ENCODE data around the gene SLC36A3. TPM values are rescaled to one million over a fixed set of nuclear protein-coding genes. Genes with fewer than 3 reads are reported as not detected.
"Not testable (repeated sequence)": the region's sequence is repeated elsewhere in the genome, so short reads cannot be mapped to it uniquely, and the experiment has no call there.

The SLC36A3 gene
- total RNA-seq: not detected

DNA sequence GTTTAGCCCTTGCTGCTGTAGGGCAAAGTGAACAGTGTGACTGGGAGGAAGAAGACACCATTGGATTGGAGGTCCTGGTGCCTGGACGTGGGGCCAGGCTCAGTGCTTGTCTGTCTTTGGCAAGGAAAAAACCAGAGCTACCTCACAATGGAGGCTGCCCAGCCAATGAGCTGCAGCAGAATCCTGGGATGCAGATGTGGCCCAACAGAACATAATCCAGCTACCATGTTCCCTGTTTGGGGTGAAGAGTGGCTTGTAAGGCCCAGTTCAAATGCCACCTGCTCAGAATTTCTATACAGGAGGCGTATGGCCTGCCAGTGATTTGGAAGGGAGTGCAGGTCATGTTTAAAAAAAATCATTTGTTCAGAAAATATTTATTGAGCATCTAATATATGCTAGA lies at the start of gene SLC36A3:
Gene SLC36A3 (minus strand): TSS at position 101 of the 400 bp plus-strand sequence. CDS start 412 bp downstream, outside the sequence.
- FAIRE-seq (no peak), DNase-seq (ENCODE audit: low spot score in 2 of 2) (no peak)

DNA sequence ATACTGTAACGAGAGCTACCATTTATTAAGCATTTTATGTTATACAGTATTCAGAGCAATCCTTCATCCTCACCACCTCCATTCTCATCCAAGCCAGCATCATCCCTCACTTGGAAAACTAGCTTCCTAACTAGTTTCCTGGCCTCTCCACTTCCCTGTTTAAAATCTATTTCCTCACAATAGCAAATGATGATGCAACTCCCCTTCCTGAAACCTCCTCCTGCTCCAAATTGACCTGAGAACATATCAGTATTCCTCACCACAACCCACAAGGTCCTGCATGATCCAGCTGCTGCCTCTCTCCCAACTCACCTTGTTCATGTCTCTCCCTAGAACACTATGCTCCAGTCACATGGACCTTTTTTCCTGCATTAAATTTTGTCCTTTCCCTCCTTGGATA lies 48.1 kb upstream of the SLC36A3 start:
- no peak for FAIRE-seq
- DNase-seq (ENCODE audit: low spot score in 2 of 2): no peak

DNA sequence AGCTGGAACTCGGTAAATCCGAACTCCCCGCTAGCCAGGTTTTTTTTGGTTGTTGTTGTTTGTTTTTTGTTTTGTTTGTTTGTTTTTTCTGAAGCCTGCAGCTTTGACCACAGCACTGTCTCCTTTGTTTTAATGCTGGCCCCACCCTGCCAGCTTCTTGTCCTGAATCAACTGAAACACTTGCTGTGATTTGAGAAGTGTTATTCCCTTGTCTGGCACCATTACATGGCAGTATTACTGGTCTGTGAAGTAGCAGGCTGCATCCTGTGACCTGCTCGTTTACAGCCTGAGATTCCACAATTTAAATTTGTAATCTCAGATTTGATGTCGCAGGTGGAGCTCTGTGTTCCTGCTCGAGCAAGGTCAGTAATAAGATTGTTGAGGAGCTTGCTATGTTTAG lies 45.2 kb upstream of the SLC36A3 start:
- DNase-seq (ENCODE audit: low spot score in 2 of 2) (no peak), FAIRE-seq (no peak)

GRCh38 chr5:151347369-151347768 lies 43.8 kb upstream of the SLC36A3 start, which contains the start of gene SLC36A2:
SLC36A2 (minus strand) TSS chr5:151347559; CDS start chr5:151347460, 99 bp downstream.
- DNase-seq (ENCODE audit: low spot score in 2 of 2) (no peak), FAIRE-seq (no peak)

- DNase-seq (ENCODE audit: low spot score in 2 of 2) (no peak), FAIRE-seq (no peak)
Observed at GRCh38 chr5:151345808-151346478, 42.4 kb upstream of the SLC36A3 start.

DNA sequence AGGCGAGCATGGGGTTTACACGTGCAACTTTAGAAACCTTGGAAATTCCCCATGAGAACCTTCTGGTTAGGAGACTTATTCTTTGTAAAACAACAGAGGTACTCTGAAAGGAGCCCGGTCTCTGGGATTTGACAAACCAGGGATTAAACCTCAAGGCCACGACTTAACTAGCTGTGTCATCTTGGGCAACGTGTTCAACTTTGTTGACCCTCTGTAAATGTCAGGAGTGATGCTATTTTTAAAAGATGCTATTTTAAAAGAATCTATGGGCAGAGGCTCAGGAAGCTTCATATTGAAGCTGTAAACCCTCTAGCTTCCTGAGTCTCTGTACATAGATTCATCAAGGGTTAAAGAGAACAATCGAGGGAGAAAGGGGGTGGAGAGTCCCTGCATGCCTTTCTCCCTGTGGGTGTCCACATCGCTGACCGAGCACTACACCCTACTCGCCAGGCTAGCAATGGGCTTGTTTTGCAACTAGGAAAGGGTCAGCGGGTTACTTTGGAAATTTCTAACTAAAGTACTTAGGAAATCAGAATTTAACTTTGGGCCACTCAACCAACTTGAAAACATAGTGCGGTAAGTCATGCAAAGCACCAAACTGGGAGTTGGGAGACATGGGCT lies 41.7 kb upstream of the SLC36A3 start:
- DNase-seq (ENCODE audit: low spot score in 2 of 2) (no peak), FAIRE-seq (no peak)

DNA sequence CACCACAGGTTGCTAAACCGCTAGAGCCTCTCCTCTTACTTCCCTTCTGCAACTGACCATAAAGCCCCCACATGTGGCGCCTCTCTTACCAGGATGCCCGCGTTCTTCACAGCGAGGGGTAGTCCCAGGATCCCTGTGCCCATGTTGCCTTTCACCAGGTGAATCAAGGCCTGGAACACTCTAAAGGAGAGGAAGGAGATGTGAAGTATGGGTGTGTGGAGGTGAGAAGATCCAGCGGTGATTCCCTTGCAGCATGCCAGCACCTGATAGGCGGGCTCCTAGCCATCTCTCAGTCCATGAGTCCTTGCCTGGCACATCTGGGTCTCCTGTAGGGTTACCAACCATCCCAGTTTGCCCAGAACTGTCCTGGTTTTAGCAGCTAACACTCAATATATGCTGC lies 40.5 kb upstream of the SLC36A3 start:
- FAIRE-seq (no peak), DNase-seq (ENCODE audit: low spot score in 2 of 2) (no peak)

DNA sequence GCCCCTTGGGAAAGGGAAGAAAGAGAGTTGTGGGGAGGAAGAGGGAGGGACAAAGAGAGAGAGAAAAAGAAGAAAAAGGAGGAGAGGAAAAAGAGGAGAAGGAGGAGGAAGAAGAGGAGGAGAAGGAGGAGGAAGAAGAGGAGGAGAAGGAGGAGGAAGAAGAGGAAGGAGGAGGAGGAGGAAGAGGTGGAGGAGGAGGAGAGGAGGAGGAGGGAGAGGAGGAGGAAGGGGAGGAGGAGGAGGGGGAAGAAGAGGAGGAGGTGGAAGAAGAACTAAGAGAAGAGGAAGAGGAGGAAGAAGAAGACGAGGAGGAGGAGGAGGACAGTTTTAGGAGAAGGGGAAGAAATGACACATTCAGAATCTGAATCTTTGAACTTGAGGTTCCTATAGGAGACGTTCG lies 36.4 kb upstream of the SLC36A3 start:
- no peak for FAIRE-seq
- DNase-seq (ENCODE audit: low spot score in 2 of 2): no peak

DNA sequence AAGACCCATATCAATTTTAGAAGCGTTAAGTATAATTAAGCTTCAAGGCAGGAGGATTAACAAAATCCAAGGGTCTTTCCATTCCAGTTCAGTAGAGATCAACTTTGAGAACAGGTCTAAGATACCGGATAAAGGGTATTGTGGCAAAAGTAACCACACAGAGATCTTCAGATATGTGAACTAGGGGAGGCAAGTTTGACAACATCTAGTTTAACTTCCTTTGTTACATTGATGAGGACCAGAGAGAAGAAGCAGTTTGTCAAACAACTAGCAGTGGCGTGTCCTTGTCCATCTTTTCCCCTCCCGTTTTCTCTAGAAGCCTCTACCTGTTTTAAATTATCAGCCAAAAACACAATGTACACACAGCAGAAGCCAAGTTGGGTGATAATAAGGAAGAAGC lies 35.2 kb upstream of the SLC36A3 start:
- DNase-seq (ENCODE audit: low spot score in 2 of 2) (no peak), FAIRE-seq (no peak)

GRCh38 chr5:151332857-151333256 lies 29.3 kb upstream of the SLC36A3 start:
- DNase-seq (ENCODE audit: low spot score in 2 of 2) (no peak), FAIRE-seq (no peak)

DNA sequence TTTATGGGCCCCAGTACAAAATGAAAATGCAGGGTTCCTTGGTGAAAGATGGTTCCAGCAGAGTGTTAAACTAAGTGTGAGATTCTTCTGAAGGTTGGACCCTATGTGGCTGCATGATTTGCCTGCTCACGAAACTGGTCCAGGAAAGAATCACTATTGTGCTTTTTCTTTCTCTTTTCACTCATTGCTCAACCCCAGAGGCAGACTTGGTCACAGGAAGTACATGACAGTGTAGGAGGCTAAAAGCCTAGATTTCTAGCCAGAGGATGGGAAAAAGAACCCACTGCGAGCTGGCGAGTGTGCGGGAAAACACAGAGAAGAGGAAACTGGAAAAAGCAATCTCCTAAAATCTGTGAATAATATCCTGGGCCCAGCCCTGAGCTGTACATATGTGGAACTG lies 25.2 kb upstream of the SLC36A3 start:
- DNase-seq (ENCODE audit: low spot score in 2 of 2) (no peak), FAIRE-seq (no peak)

DNA sequence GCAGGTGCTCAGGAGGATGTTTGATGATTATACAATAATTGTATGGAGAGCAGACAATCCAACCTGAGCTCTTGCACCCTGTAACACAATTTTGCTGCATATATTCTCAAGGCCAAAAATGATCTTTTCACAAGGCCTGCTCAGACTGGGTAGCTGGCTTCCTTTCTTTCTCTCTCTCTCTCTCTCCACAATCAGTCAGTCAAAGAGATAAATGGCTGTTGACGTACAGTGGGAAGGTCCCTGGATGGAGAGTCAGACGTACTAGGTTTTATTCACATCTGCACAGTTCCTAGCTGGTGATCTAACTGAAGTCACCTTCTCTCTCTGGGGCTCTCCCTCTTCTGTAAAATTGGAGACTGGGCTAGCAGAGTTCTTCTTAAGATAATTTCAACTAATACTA lies 24.0 kb upstream of the SLC36A3 start:
- FAIRE-seq (no peak), DNase-seq (ENCODE audit: low spot score in 2 of 2) (no peak)

DNA sequence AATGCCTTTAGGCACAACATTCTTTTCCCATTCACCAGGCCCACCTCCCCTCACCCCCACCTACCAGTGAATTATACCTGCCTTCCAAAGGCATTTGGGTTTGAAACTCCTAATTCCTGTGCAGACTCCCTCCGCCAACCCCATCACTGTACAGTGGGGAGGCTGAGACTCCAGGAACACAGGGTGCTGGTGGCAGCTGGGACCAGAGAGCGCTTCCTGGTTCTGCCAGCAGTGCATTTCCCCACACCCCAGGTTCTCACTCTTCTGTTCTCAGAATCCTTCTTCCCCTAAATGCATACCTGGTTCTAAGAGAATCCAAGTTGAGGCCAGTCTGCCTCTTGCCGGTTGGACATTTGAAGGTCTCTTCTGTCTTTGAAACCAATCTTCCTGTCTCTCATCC lies 22.7 kb upstream of the SLC36A3 start:
- no peak for FAIRE-seq
- DNase-seq (ENCODE audit: low spot score in 2 of 2): no peak

- FAIRE-seq: no peak
- no peak for DNase-seq (ENCODE audit: low spot score in 2 of 2)
Observed at GRCh38 chr5:151320481-151320880, 16.9 kb upstream of the SLC36A3 start.

GRCh38 chr5:151318850-151319732 lies 15.5 kb upstream of the SLC36A3 start:
- FAIRE-seq: no peak
- no peak for DNase-seq (ENCODE audit: low spot score in 2 of 2)

- FAIRE-seq: no peak
- DNase-seq (ENCODE audit: low spot score in 2 of 2): no peak
Observed at GRCh38 chr5:151317871-151318270, 14.3 kb upstream of the SLC36A3 start.

DNA sequence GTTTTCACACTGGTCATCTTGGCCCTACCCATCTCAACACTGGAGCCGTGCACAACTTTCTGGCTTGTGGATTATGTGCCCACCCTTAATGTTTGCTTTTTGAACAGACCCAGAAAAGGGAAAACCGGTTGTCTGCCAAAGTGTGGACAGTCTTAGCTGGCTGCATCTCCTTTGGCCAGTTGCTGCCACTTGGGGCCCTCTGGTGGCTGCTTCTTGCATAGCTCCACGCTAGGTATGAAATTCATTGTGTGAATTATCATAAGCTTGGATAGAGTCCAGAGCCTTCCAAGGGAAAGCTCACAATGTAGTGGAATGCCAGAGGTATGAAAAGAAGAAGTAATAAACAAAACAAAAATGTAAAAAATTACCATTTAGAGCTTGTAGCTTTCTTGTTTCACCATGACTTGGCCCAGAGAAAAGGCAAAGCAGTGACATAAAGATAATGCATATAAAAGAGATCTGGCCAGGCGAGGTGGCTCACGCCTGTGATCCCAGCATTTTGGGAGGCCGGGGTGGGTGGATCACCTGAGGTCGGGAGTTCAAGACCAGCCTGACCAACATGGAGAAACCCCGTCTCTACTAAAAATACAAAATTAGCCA lies 12.5 kb upstream of the SLC36A3 start:
- FAIRE-seq: no peak
- peak; percentile 41 to 49 for DNase-seq (ENCODE audit: low spot score in 2 of 2)

DNA sequence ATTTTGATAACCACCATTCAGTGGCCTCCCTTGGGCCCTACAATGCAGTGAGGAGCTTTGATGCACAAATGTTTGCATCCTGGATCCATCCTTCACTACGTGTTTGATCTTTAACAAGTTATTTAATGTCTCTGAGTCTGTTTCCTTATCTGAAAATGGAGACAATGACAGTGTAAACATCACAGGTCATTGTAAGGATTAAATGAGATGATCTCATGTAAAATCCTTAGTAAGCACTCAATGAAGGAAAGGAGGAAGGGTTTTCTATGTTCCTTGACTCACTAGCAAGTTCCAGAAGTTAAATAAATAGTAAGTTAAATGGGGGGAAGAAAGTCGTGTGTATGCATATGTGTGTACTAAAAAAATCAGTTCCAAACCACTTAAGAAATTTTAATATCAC lies 9.8 kb upstream of the SLC36A3 start:
- FAIRE-seq: no peak

DNA sequence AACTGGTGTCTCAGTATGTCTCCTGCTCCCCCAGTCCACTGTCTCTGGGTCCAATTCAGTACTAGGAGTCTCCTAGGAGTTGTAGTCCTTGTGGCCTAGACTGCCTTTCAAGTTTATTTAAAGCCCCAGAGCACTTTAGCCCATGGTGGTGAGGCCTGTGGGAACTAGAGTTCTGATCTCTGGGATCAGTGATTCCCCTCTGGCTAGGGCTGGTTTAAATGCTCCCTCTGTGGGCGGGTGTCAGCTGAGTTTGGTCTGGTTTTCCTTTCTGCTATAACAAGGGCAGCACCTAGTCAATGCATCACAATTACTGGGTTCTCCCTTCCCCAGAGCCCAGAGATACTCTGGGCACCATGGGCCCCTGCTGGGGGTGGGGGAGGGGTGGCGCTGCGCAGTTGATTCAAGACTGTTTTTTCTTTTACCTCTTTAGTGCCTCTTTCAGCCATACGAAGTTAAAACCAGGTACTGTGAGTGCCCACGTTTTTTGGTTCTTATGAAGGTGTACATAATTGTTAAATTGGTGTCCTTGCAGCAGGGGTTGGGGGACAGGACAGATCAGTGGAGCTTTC lies 9.3 kb upstream of the SLC36A3 start:
- no peak for DNase-seq (ENCODE audit: low spot score in 2 of 2)
- no peak for FAIRE-seq

More for the DNA sequence above, 9.8 kb upstream of the SLC36A3 start:
- DNase-seq (ENCODE audit: low spot score in 2 of 2): no peak

DNA sequence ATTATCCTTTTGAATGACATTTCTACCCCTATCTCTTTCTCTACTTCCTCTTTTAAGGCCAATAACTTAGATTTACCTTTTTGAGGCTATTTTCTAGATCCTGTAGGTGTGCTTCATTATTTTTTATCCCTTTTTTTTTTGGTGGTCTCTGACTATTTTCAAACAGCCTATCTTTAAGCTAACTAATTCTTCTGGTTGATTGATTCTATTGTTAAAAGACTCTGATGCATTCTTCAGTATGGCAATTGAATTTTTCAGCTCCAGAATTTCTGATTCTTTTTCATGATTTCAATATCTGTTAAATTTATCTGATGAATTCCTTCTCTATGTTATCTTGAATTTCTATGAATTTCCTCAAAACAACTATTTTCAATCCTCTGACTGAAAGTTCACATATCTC lies 7.4 kb upstream of the SLC36A3 start:
- FAIRE-seq: no peak
- DNase-seq (ENCODE audit: low spot score in 2 of 2): no peak

GRCh38 chr5:151309821-151310220 lies 6.3 kb upstream of the SLC36A3 start:
- not testable (repeated sequence) for DNase-seq (ENCODE audit: low spot score in 2 of 2); FAIRE-seq

Measured in frontal cortex (tissue), 4 donors.